Neural progenitor cell (in vitro differentiated cells): ENCODE measurements around the gene CSRP1. TPM values are rescaled to one million over a fixed set of nuclear protein-coding genes. Genes with fewer than 3 reads are reported as not detected.

Source experiments
- DNase-seq: peaks from one replicate; pipeline ENCODE4 v3.0.0-alpha.2; 2016; ENCODE audit warnings: low spot score
- H2AFZ ChIP-seq: fragments of 200-600 bp; sonication (generic); replicated peaks from 2 replicates; pipeline ENCODE4 v1.6.1; 2016; ENCODE audit warnings: antibody characterized with exemption
- H3F3A ChIP-seq: fragments of 200-600 bp; sonication (generic); 2 replicates; pipeline ENCODE4 v1.6.1; 2016; ENCODE audit warnings: antibody characterized with exemption, low read depth
- H3K27ac ChIP-seq: fragments of 200-600 bp; sonication (generic); 2 replicates; pipeline ENCODE4 v1.5.1; 2016; ENCODE audit warnings: mild to moderate bottlenecking
- H3K27me3 ChIP-seq: fragments of 200-600 bp; sonication (generic); 2 replicates; pipeline ENCODE4 v1.6.1; 2016; ENCODE audit warnings: mild to moderate bottlenecking, moderate library complexity
- H3K36me3 ChIP-seq: fragments of 200-600 bp; sonication (generic); 2 replicates; pipeline ENCODE4 v1.5.1; 2016
- H3K4me1 ChIP-seq: fragments of 200-600 bp; sonication (generic); 2 replicates; pipeline ENCODE4 v1.6.1; 2016; ENCODE audit warnings: mixed run types
- H3K4me2 ChIP-seq: fragments of 200-600 bp; sonication (generic); 2 replicates; pipeline ENCODE4 v1.6.1; 2016
- H3K4me3 ChIP-seq: fragments of 200-600 bp; sonication (generic); 2 replicates; pipeline ENCODE4 v1.5.1; 2016
- H3K79me2 ChIP-seq: fragments of 200-600 bp; sonication (generic); 2 replicates; pipeline ENCODE4 v1.6.1; 2016; ENCODE audit warnings: low read depth
- H3K9ac ChIP-seq: fragments of 200-600 bp; sonication (generic); 2 replicates; pipeline ENCODE4 v1.6.1; 2016
- H3K9me3 ChIP-seq: fragments of 200-600 bp; sonication (generic); 2 replicates; pipeline ENCODE4 v1.5.1; 2016; ENCODE audit warnings: low read depth
- H4K20me1 ChIP-seq: fragments of 200-600 bp; sonication (generic); 2 replicates; pipeline ENCODE4 v1.6.1; 2016; ENCODE audit warnings: low read depth
- H3K27ac Mint-ChIP-seq: 3 replicates; pipeline ENCODE4 v1.8.0; 2021; ENCODE audit warnings: mixed read lengths
- H3K27me3 Mint-ChIP-seq: 2 replicates; pipeline ENCODE4 v1.8.0; 2022; ENCODE audit warnings: low read depth, mild to moderate bottlenecking, inconsistent platforms, moderate library complexity, mixed read lengths; ENCODE audit not compliant: insufficient read depth
- H3K36me3 Mint-ChIP-seq: 3 replicates; pipeline ENCODE4 v1.8.0; 2021; ENCODE audit warnings: mixed read lengths
- H3K4me1 Mint-ChIP-seq: 3 replicates; pipeline ENCODE4 v1.8.0; 2021; ENCODE audit warnings: mixed read lengths
- H3K4me3 Mint-ChIP-seq: 3 replicates; pipeline ENCODE4 v1.8.0; 2021; ENCODE audit warnings: mild to moderate bottlenecking, moderate library complexity, mixed read lengths
- H3K9me3 Mint-ChIP-seq: 3 replicates; pipeline ENCODE4 v1.8.0; 2020; ENCODE audit warnings: mixed read lengths
- EZH2 ChIP-seq: fragments of 200-600 bp; sonication (generic); IDR thresholded peaks from 2 replicates; pipeline ENCODE4 v1.6.1; 2017; ENCODE audit warnings: antibody characterized with exemption, mild to moderate bottlenecking, moderate library complexity
- EZH2phosphoT487 ChIP-seq: fragments of 200-600 bp; sonication (generic); IDR thresholded peaks from 2 replicates; pipeline ENCODE4 v1.6.1; 2017; ENCODE audit warnings: antibody characterized with exemption
- total RNA-seq: library from RNA; depleted of rRNA; stranded (reverse); fragments of >200 nt; gene quantifications from 2 replicates; pipeline ENCODE4 v1.2.3, GENCODE V29; 2015; ENCODE audit warnings: low replicate concordance
- TF ChIP-seq, protein P1 (sequence below): fragments of 200-600 bp; sonication (generic); IDR thresholded peaks from 2 replicates; pipeline ENCODE4 v1.5.1; 2017; ENCODE audit warnings: antibody characterized with exemption, mild to moderate bottlenecking

Gene CSRP1
- total RNA-seq, 1 donor from 2014 or later, result 2.5 TPM

DNA sequence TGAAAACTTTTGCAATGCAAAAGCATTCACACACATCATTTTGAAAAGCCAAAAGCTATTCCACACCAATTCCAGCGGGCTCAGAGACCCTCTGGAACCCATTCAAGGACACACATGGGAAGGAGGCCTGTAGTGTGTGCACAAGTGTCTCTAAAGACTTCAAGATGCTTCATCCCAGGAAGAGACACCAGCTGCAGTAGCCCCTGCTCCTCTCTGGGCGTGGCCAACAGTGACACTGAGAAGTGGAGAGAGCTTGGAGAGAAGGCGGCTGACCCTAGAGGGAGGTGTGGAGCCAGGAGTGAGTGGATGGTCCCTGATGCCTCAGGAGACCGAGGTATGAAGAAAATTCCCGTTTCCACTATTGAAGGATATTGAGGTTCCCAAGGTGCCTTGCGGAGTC, 70.5 kb downstream of the CSRP1 start:
- peaks cover 7% of the 10 kb centered on the region for H3K27me3 Mint-ChIP-seq

DNA sequence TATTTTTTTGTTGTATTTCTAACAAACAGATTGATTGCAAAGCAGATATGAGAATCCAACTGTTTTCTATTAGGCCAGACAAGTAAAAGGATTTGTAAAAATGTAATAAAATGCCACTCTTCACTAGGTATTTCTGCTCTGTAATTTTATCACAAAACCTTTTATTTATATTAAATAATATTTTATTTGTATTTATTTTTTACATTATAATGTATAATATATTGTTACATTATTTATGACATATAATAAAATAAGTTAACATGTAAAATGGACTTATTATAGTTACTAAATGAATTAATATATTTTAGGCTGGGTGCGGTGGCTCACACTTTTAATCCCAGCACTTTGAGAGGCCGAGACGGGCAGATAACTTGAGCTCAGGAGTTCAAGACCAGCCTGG, 72.7 kb downstream of the CSRP1 start:
- Mint-ChIP-seq H3K27ac (no peak overlapping the region), H3K4me1 (peaks cover 16% of the 10 kb centered on the region), H3K27me3 (peaks cover 14% of the 10 kb centered on the region), H3K4me3 (no peak overlapping the region), H3K9me3 (peaks cover 2% of the 10 kb centered on the region), H3K36me3 (no peaks in the 10 kb centered on the region)
- Histone ChIP-seq H3K9ac (no peak overlapping the region), H3K4me2 (no peak overlapping the region), H3K4me1 (peaks cover 10% of the 10 kb centered on the region), H4K20me1 (no peaks in the 10 kb centered on the region), H3K36me3 (no peaks in the 10 kb centered on the region), H3K9me3 (no peaks in the 10 kb centered on the region), H3K4me3 (no peak overlapping the region), H3K27ac (no peak overlapping the region), H3K79me2 (no peaks in the 10 kb centered on the region), H3K27me3 (no peaks in the 10 kb centered on the region), H2AFZ (no peak overlapping the region), H3F3A (peaks cover 4% of the 10 kb centered on the region)
- TF ChIP-seq EZH2 (no peak), EZH2phosphoT487 (no peak)
- TF ChIP-seq, protein P1, sequence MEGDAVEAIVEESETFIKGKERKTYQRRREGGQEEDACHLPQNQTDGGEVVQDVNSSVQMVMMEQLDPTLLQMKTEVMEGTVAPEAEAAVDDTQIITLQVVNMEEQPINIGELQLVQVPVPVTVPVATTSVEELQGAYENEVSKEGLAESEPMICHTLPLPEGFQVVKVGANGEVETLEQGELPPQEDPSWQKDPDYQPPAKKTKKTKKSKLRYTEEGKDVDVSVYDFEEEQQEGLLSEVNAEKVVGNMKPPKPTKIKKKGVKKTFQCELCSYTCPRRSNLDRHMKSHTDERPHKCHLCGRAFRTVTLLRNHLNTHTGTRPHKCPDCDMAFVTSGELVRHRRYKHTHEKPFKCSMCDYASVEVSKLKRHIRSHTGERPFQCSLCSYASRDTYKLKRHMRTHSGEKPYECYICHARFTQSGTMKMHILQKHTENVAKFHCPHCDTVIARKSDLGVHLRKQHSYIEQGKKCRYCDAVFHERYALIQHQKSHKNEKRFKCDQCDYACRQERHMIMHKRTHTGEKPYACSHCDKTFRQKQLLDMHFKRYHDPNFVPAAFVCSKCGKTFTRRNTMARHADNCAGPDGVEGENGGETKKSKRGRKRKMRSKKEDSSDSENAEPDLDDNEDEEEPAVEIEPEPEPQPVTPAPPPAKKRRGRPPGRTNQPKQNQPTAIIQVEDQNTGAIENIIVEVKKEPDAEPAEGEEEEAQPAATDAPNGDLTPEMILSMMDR, result no peak
- DNase-seq, result no peak

More for the DNA sequence above, 70.5 kb downstream of the CSRP1 start:
- no peak overlapping the region for H3K4me3 Mint-ChIP-seq
- Histone ChIP-seq H3F3A (peaks cover 4% of the 10 kb centered on the region), H3K9me3 (no peaks in the 10 kb centered on the region), H3K9ac (no peak overlapping the region), H2AFZ (peak overlapping the region; percentile 6), H3K79me2 (no peaks in the 10 kb centered on the region), H3K4me3 (no peak overlapping the region), H3K36me3 (no peaks in the 10 kb centered on the region), H3K27ac (no peak overlapping the region), H3K4me1 (peaks cover 3% of the 10 kb centered on the region), H4K20me1 (no peaks in the 10 kb centered on the region), H3K27me3 (no peaks in the 10 kb centered on the region), H3K4me2 (peak overlapping the region; percentile 16)
- TF ChIP-seq, protein P1, result peak; percentile 12
- TF ChIP-seq EZH2, result no peak
- TF ChIP-seq EZH2phosphoT487, result no peak
- H3K27ac Mint-ChIP-seq, result no peak overlapping the region
- DNase-seq, result peak; percentile 55
- peaks cover 11% of the 10 kb centered on the region for H3K4me1 Mint-ChIP-seq
- H3K9me3 Mint-ChIP-seq, result peaks cover 10% of the 10 kb centered on the region
- no peaks in the 10 kb centered on the region for H3K36me3 Mint-ChIP-seq

DNA sequence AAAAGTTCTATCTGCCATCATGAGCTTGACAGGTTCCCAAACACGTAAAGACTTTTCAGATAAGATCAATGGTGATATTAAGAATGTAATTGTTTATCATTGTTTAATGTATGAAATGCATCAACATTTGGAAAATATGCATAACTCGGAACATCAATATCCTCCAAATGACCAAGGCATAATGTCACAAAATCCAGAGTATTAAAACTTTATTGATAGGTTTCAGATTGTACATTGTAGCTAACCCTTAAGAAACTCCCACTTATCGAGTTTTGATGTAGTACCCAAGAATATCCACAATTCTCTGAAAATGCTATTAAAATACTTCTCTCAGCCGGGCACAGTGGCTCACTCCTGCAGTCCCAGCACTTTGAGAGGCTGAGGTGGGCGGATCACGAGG, 73.3 kb downstream of the CSRP1 start:
- no peaks in the 10 kb centered on the region for H3K79me2 ChIP-seq
- TF ChIP-seq EZH2phosphoT487 (no peak), EZH2 (no peak)
- TF ChIP-seq, protein P1, result no peak

More for the DNA sequence above, 73.3 kb downstream of the CSRP1 start:
- Mint-ChIP-seq H3K27me3 (peaks cover 14% of the 10 kb centered on the region), H3K4me1 (peaks cover 16% of the 10 kb centered on the region), H3K9me3 (peaks cover 2% of the 10 kb centered on the region), H3K27ac (no peak overlapping the region), H3K36me3 (no peaks in the 10 kb centered on the region), H3K4me3 (no peak overlapping the region)
- peaks cover 4% of the 10 kb centered on the region for H3F3A ChIP-seq
- H3K4me1 ChIP-seq, result peaks cover 10% of the 10 kb centered on the region
- no peaks in the 10 kb centered on the region for H3K9me3 ChIP-seq
- no peaks in the 10 kb centered on the region for H4K20me1 ChIP-seq
- H3K4me3 ChIP-seq, result no peak overlapping the region
- no peaks in the 10 kb centered on the region for H3K27me3 ChIP-seq
- H3K36me3 ChIP-seq, result no peaks in the 10 kb centered on the region
- no peak overlapping the region for H2AFZ ChIP-seq
- no peak for DNase-seq
- no peak overlapping the region for H3K9ac ChIP-seq
- no peak overlapping the region for H3K4me2 ChIP-seq
- H3K27ac ChIP-seq, result no peak overlapping the region

Other genes starting within 250 kb of the CSRP1 start
- gene PKP1, start 223.6 kb downstream of the CSRP1 start, total RNA-seq, result 0.02 TPM in 1 of 2 replicates, not detected in the other
- gene TNNT2, start 129.4 kb downstream of the CSRP1 start, total RNA-seq, result 3.1 and 13.2 TPM in 2 replicates
- gene LAD1, start 107.8 kb downstream of the CSRP1 start, total RNA-seq, result 0.34 TPM in 1 of 2 replicates, not detected in the other
- 0.43 and 1.3 TPM in 2 replicates for gene TNNI1, start 85.4 kb downstream of the CSRP1 start, total RNA-seq
- 1.9 and 11.8 TPM in 2 replicates for gene PHLDA3, start 37.9 kb downstream of the CSRP1 start, total RNA-seq
- 60.7 and 83.0 TPM in 2 replicates for gene NAV1, start 32.0 kb upstream of the CSRP1 start, total RNA-seq